ENCODE data around the gene RIPK4.
"Not testable (repeated sequence)": the region's sequence is repeated elsewhere in the genome, so short reads cannot be mapped to it uniquely, and the experiment has no call there.

GRCh38 chr21:41785262-41785661 lies 18.4 kb upstream of the RIPK4 start:
- TF ChIP-seq, protein P1, sequence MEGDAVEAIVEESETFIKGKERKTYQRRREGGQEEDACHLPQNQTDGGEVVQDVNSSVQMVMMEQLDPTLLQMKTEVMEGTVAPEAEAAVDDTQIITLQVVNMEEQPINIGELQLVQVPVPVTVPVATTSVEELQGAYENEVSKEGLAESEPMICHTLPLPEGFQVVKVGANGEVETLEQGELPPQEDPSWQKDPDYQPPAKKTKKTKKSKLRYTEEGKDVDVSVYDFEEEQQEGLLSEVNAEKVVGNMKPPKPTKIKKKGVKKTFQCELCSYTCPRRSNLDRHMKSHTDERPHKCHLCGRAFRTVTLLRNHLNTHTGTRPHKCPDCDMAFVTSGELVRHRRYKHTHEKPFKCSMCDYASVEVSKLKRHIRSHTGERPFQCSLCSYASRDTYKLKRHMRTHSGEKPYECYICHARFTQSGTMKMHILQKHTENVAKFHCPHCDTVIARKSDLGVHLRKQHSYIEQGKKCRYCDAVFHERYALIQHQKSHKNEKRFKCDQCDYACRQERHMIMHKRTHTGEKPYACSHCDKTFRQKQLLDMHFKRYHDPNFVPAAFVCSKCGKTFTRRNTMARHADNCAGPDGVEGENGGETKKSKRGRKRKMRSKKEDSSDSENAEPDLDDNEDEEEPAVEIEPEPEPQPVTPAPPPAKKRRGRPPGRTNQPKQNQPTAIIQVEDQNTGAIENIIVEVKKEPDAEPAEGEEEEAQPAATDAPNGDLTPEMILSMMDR (IDR thresholded peaks at IDR 0.05; ENCODE audit: low read depth, low read length, missing input control) = not testable (repeated sequence)
- TF ChIP-seq MAX (IDR thresholded peaks at IDR 0.05); YY1 (IDR thresholded peaks at IDR 0.05); NR2F2 (IDR thresholded peaks at IDR 0.05); TAF1 (conservative IDR thresholded peaks at IDR 0.05); RAD21 (IDR thresholded peaks at IDR 0.05); ZBTB33 (IDR thresholded peaks at IDR 0.05); JUND (IDR thresholded peaks at IDR 0.05); GABPA (IDR thresholded peaks at IDR 0.05 in 1 of 2, conservative IDR thresholded peaks at IDR 0.05 in 1 of 2); HNF4A (conservative IDR thresholded peaks at IDR 0.05); HNF4G (IDR thresholded peaks at IDR 0.05): not testable (repeated sequence)
- TF ChIP-seq, protein P2, sequence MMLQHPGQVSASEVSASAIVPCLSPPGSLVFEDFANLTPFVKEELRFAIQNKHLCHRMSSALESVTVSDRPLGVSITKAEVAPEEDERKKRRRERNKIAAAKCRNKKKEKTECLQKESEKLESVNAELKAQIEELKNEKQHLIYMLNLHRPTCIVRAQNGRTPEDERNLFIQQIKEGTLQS (IDR thresholded peaks at IDR 0.05) = not testable (repeated sequence)
